IMR-90 (cell line): Measurements from ENCODE around the gene STK25.

Experiments used
- CEBPB ChIP-seq: IDR thresholded peaks from 2 replicates; pipeline ENCODE4 v1.6.1; 2012; ENCODE audit warnings: low read depth, low read length, improper control_type of control experiment
- CHD1 ChIP-seq: IDR thresholded peaks from 2 replicates; pipeline ENCODE4 v1.6.1; 2012; ENCODE audit warnings: low read depth, low read length, improper control_type of control experiment
- CTCF ChIP-seq: conservative IDR thresholded peaks from 2 replicates; pipeline ENCODE4 v1.5.1; 2012; ENCODE audit warnings: mild to moderate bottlenecking, low read depth, low read length, improper control_type of control experiment
- ELK1 ChIP-seq: fragments of 150-350 bp; IDR thresholded peaks from 2 replicates; pipeline ENCODE4 v1.6.1; 2016; ENCODE audit warnings: low read depth, mild to moderate bottlenecking, low read length, moderate library complexity, borderline replicate concordance
- FOS ChIP-seq: fragments of 150-350 bp; IDR thresholded peaks from 2 replicates; pipeline ENCODE4 v1.6.1; 2016; ENCODE audit warnings: low read depth, low read length
- MAFK ChIP-seq: IDR thresholded peaks from 2 replicates; pipeline ENCODE4 v1.6.1; 2012; ENCODE audit warnings: low read depth, low read length, improper control_type of control experiment
- MAZ ChIP-seq: IDR thresholded peaks from 2 replicates; pipeline ENCODE4 v1.6.1; 2012; ENCODE audit warnings: low read depth, mild to moderate bottlenecking, low read length, improper control_type of control experiment, moderate library complexity, borderline replicate concordance
- POLR2A ChIP-seq: IDR thresholded peaks from 2 replicates; pipeline ENCODE4 v1.6.1; 2012; ENCODE audit warnings: mild to moderate bottlenecking, low read depth, low read length
- RAD21 ChIP-seq: IDR thresholded peaks from 2 replicates; pipeline ENCODE4 v1.6.1; 2012; ENCODE audit warnings: low read length, improper control_type of control experiment
- RCOR1 ChIP-seq: IDR thresholded peaks from 2 replicates; pipeline ENCODE4 v1.6.1; 2012; ENCODE audit warnings: mild to moderate bottlenecking, low read length, improper control_type of control experiment; ENCODE audit not compliant: insufficient replicate concordance
- RFX5 ChIP-seq: IDR thresholded peaks from 2 replicates; pipeline ENCODE4 v1.8.0; 2012; ENCODE audit warnings: low read depth, mild to moderate bottlenecking, low read length, moderate library complexity
- SMC3 ChIP-seq: fragments of 150-350 bp; IDR thresholded peaks from 2 replicates; pipeline ENCODE4 v1.6.1; 2016; ENCODE audit warnings: low read depth, mild to moderate bottlenecking, antibody characterized with exemption, low read length, moderate library complexity
- USF2 ChIP-seq: fragments of 150-350 bp; IDR thresholded peaks from 2 replicates; pipeline ENCODE4 v1.6.1; 2017; ENCODE audit warnings: mild to moderate bottlenecking, antibody characterized with exemption, low read length, low read depth

- no peak for TF ChIP-seq CTCF
- TF ChIP-seq POLR2A: no peak
- no peak for TF ChIP-seq MAFK
- TF ChIP-seq MAZ: no peak
- no peak for TF ChIP-seq ELK1
- no peak for TF ChIP-seq USF2
- no peak for TF ChIP-seq CEBPB
- no peak for TF ChIP-seq FOS
- no peak for TF ChIP-seq RAD21
- no peak for TF ChIP-seq CHD1
- no peak for TF ChIP-seq RFX5
- no peak for TF ChIP-seq SMC3
- TF ChIP-seq RCOR1: no peak
Measured at GRCh38 chr2:241535871-241536655, 27.7 kb upstream of the STK25 start.
